IMR-90 (cell line): ENCODE data around the gene TEKT1. TPM values are rescaled to one million over a fixed set of nuclear protein-coding genes. Genes with fewer than 3 reads are reported as not detected.
"Not testable (repeated sequence)": the region's sequence is repeated elsewhere in the genome, so short reads cannot be mapped to it uniquely, and the experiment has no call there.

Experiments used
- ATAC-seq: fragments of 200-7000 bp; cut with Tn5 transposase; 2 replicates; pipeline ENCODE4 v1.9.1; 2020; ENCODE audit warnings: low read depth, mild to moderate bottlenecking, moderate library complexity
- BruUV-seq: library from RNA; stranded (reverse); fragments of 400-500 nt; replicated peaks from 2 replicates; lab custom pipeline; 2021; lab: Mats Ljungman, UMichigan
- CTCF ChIA-PET: fragments of 300-600 bp; formaldehyde crosslinking; extraction: SDS; loops from one replicate; lab custom pipeline; 2021; ENCODE audit warnings: antibody characterized with exemption; lab: Yijun Ruan, JAX
- POLR2A ChIA-PET: fragments of 300-600 bp; sonication (Branson Sonifier 250); formaldehyde crosslinking; loops from one replicate; lab custom pipeline; 2022; ENCODE audit warnings: antibody characterized with exemption; ENCODE audit not compliant: unreplicated experiment; lab: Charles Lee
- DNase-seq: peaks from one replicate; pipeline ENCODE4 v3.0.0; 2013
- H2AFZ ChIP-seq: replicated peaks from 2 replicates; pipeline ENCODE3; 2013; ENCODE audit warnings: low read length, mild to moderate bottlenecking; ENCODE audit not compliant: poor library complexity
- H2AK5ac ChIP-seq: 2 replicates; pipeline ENCODE4 v1.6.1; 2013; ENCODE audit warnings: low read depth, low read length, inconsistent platforms
- H2AK9ac ChIP-seq: replicated peaks from 2 replicates; pipeline ENCODE3; 2013; ENCODE audit warnings: mild to moderate bottlenecking, low read depth, low read length, moderate library complexity; ENCODE audit not compliant: poor library complexity
- H2BK120ac ChIP-seq: 2 replicates; pipeline ENCODE4 v1.6.1; 2013; ENCODE audit warnings: low read depth, low read length, inconsistent platforms
- H2BK15ac ChIP-seq: 3 replicates; pipeline ENCODE4 v1.6.1; 2013; ENCODE audit warnings: low read depth, low read length, inconsistent platforms
- H2BK20ac ChIP-seq: 2 replicates; pipeline ENCODE4 v1.6.1; 2013; ENCODE audit warnings: low read depth, mild to moderate bottlenecking, inconsistent platforms, low read length, moderate library complexity
- H2BK5ac ChIP-seq: 2 replicates; pipeline ENCODE4 v1.6.1; 2013; ENCODE audit warnings: mild to moderate bottlenecking, low read depth, low read length, inconsistent platforms; ENCODE audit not compliant: poor library complexity, severe bottlenecking
- H3K14ac ChIP-seq: replicated peaks from 2 replicates; pipeline ENCODE4 v1.6.1; 2013; ENCODE audit warnings: low read depth, low read length, inconsistent platforms
- H3K18ac ChIP-seq: 2 replicates; pipeline ENCODE4 v1.6.1; 2013; ENCODE audit warnings: low read depth, low read length, control low read depth
- H3K23ac ChIP-seq: 2 replicates; pipeline ENCODE4 v1.6.1; 2013; ENCODE audit warnings: low read depth, low read length, inconsistent platforms
- H3K27ac ChIP-seq: 2 replicates; pipeline ENCODE4 v1.5.1; 2013; ENCODE audit warnings: mild to moderate bottlenecking, control low read depth, low read length; ENCODE audit not compliant: insufficient read depth
- H3K27me3 ChIP-seq: 2 replicates; pipeline ENCODE4 v1.6.1; 2013; ENCODE audit warnings: low read length; ENCODE audit not compliant: control insufficient read depth, insufficient read depth
- H3K36me3 ChIP-seq: 2 replicates; pipeline ENCODE4 v1.6.1; 2013; ENCODE audit warnings: low read length, mixed read lengths; ENCODE audit not compliant: control insufficient read depth, insufficient read depth
- H3K4ac ChIP-seq: 2 replicates; pipeline ENCODE4 v1.6.1; 2013; ENCODE audit warnings: low read depth, low read length, inconsistent platforms
- H3K4me1 ChIP-seq: 2 replicates; pipeline ENCODE4 v1.6.1; 2013; ENCODE audit warnings: low read length, mixed read lengths; ENCODE audit not compliant: control insufficient read depth, insufficient read depth
- H3K4me2 ChIP-seq: 2 replicates; pipeline ENCODE4 v1.6.1; 2013; ENCODE audit warnings: low read depth, mild to moderate bottlenecking, control low read depth, low read length, moderate library complexity
- H3K4me3 ChIP-seq: 2 replicates; pipeline ENCODE4 v1.5.1; 2013; ENCODE audit warnings: low read depth, mild to moderate bottlenecking, control low read depth, low read length, moderate library complexity; ENCODE audit not compliant: insufficient read depth
- H3K56ac ChIP-seq: 2 replicates; pipeline ENCODE4 v1.6.1; 2013; ENCODE audit warnings: low read length, inconsistent platforms; ENCODE audit not compliant: insufficient read depth; ENCODE audit errors: extremely low read depth
- H3K79me1 ChIP-seq, 2 experiments: 2 replicates each; pipeline ENCODE4 v1.6.1; 2013; ENCODE audit warnings: low read length in 2 of 2, inconsistent platforms in 1 of 2, low read depth in 1 of 2
- H3K9ac ChIP-seq: 2 replicates; pipeline ENCODE4 v1.6.1; 2013; ENCODE audit warnings: low read depth, low read length, control low read depth
- H3K9me1 ChIP-seq: 2 replicates; pipeline ENCODE4 v1.6.1; 2013; ENCODE audit warnings: low read length, inconsistent platforms; ENCODE audit not compliant: insufficient read depth
- H3K9me3 ChIP-seq: 2 replicates; pipeline ENCODE4 v1.6.1; 2013; ENCODE audit warnings: low read length; ENCODE audit not compliant: control insufficient read depth, insufficient read depth
- H4K20me1 ChIP-seq: 2 replicates; pipeline ENCODE4 v1.6.1; 2013; ENCODE audit warnings: low read length, inconsistent platforms; ENCODE audit not compliant: insufficient read depth
- H4K5ac ChIP-seq: 2 replicates; pipeline ENCODE4 v1.6.1; 2013; ENCODE audit warnings: mild to moderate bottlenecking, low read depth, low read length, control low read depth
- H4K8ac ChIP-seq, 2 experiments: 2 replicates each; pipeline ENCODE4 v1.6.1; 2013; ENCODE audit warnings: low read depth in 2 of 2, low read length in 2 of 2, control low read depth in 1 of 2, inconsistent platforms in 1 of 2
- H4K91ac ChIP-seq: 2 replicates; pipeline ENCODE4 v1.6.1; 2013; ENCODE audit warnings: low read depth, low read length, inconsistent platforms; ENCODE audit not compliant: insufficient read depth
- CTCF ChIP-seq: conservative IDR thresholded peaks from 2 replicates; pipeline ENCODE4 v1.5.1; 2012; ENCODE audit warnings: mild to moderate bottlenecking, low read depth, low read length, improper control_type of control experiment
- FOS ChIP-seq: fragments of 150-350 bp; IDR thresholded peaks from 2 replicates; pipeline ENCODE4 v1.6.1; 2016; ENCODE audit warnings: low read depth, low read length
- WGBS, 2 experiments: methylation state at CpG; one replicate each; pipeline versions ENCODE4 v1.1.5 to v1.1.7; 2013; ENCODE audit warnings: missing lambda C conversion rate in 2 of 2; ENCODE audit not compliant: insufficient read length in 1 of 2; ENCODE audit errors: extremely low coverage in 2 of 2; 5-methylcytosine and 5-hydroxymethylcytosine counted together
- dilution Hi-C: fragments of 300-500 bp; cut with HindIII; formaldehyde crosslinking; loops from one replicate; pipeline ENCODE4 v1.14.3; 2018; ENCODE audit warnings: low sequenced_read_pairs; ENCODE audit not compliant: unreplicated experiment
- in situ Hi-C: fragments of 300-500 bp; cut with MboI; formaldehyde crosslinking; loops from 3 replicates; pipeline ENCODE4 v1.14.3; 2019; ENCODE audit warnings: low sequenced_read_pairs, inconsistent platforms, mixed read lengths
- intact Hi-C: fragments of 100-400 bp; cut with micrococcal nuclease; formaldehyde crosslinking; loops from 2 replicates; pipeline ENCODE4 v1.10.0; 2022
- polyA plus RNA-seq, 3 experiments: library from polyadenylated mRNA; depleted of rRNA; stranded (reverse); fragments of >200 nt; gene quantifications; 2 replicates each; pipeline ENCODE4 v1.2.3, GENCODE V29; 2012; ENCODE audit warnings: low replicate concordance in 1 of 3
- total RNA-seq: library from RNA; depleted of rRNA; stranded (reverse); fragments of >200 nt; gene quantifications from 2 replicates; pipeline ENCODE4 v1.2.3, GENCODE V29; 2012

The TEKT1 gene
- total and polyA plus RNA-seq, 2 of the 4 experiments (the other 2 are of a cell fraction), result not detected

- Histone ChIP-seq H2BK20ac (no peak overlapping the region), H3K9me1 (no peaks in the 10 kb centered on the region), H4K20me1 (no peaks in the 10 kb centered on the region), H3K27me3 (no peaks in the 10 kb centered on the region), H2AK9ac (no peak overlapping the region), H3K36me3 (no peaks in the 10 kb centered on the region), H4K91ac (no peak overlapping the region), H3K9me3 (no peaks in the 10 kb centered on the region), H4K8ac (no peak overlapping the region), H3K23ac (no peak overlapping the region), H3K18ac (no peak overlapping the region), H3K4me1 (no peaks in the 10 kb centered on the region), H3K4ac (no peak overlapping the region), H2BK15ac (no peak overlapping the region), H3K14ac (no peak overlapping the region), H3K4me3 (no peak overlapping the region), H2AK5ac (no peak overlapping the region), H4K5ac (no peak overlapping the region), H3K27ac (no peak overlapping the region), H2BK120ac (no peak overlapping the region), H3K9ac (no peak overlapping the region), H3K56ac (no peak overlapping the region), H2BK5ac (no peak overlapping the region), H3K4me2 (no peak overlapping the region), H2AFZ (no peak overlapping the region), H3K79me1 (no peaks in the 10 kb centered on the region)
- BruUV-seq, result no TSS peak
- intact Hi-C loops, result no loop called here
- ATAC-seq (no peak), DNase-seq (no peak)
- CTCF ChIA-PET, result no interaction called here
- TF ChIP-seq FOS (no peak), CTCF (no peak)
- POLR2A ChIA-PET, result no interaction called here
- WGBS, 2 experiments, result 0% methylated on average over 1 of the region's 3 CpGs; no CpG with 5 or more reads in 1 of the 2 experiments
- in situ Hi-C loops, result no loop called here
- dilution Hi-C loops, result no loop called here
Measured at GRCh38 chr17:6818938-6819337, 12.6 kb downstream of the TEKT1 start.

- H2BK20ac ChIP-seq, H3K27me3 ChIP-seq, H3K56ac ChIP-seq, H4K5ac ChIP-seq, H2BK5ac ChIP-seq, ATAC-seq, H2BK120ac ChIP-seq, H3K9ac ChIP-seq, H3K79me1 ChIP-seq, H3K36me3 ChIP-seq, H3K4me3 ChIP-seq, intact Hi-C loops, H3K18ac ChIP-seq, H3K4ac ChIP-seq, H2AK9ac ChIP-seq, H2AK5ac ChIP-seq, BruUV-seq, H3K4me1 ChIP-seq, CTCF ChIA-PET, H3K9me3 ChIP-seq, H4K20me1 ChIP-seq, H3K23ac ChIP-seq, H3K27ac ChIP-seq, DNase-seq, H2BK15ac ChIP-seq, in situ Hi-C loops, H4K8ac ChIP-seq, H3K14ac ChIP-seq, H3K4me2 ChIP-seq, H2AFZ ChIP-seq, H3K9me1 ChIP-seq, H4K91ac ChIP-seq, POLR2A ChIA-PET, dilution Hi-C loops: not testable (repeated sequence)
- no CpG with 5 or more reads among the region's 3 CpGs for WGBS, 2 experiments
Measured at GRCh38 chr17:6816368-6816767, 15.2 kb downstream of the TEKT1 start.
